Effector memory CD8-positive, alpha-beta T cell (primary cell): ENCODE results near the gene PGBD1.
A peak's percentile ranks its signal among the peaks of the same experiment; 100 is the strongest.

Source experiments
- ATAC-seq: fragments of 150-1000 bp; cut with Tn5 transposase; replicated peaks from 2 replicates; pipeline ENCODE4 v1.10.0; 2021; ENCODE audit warnings: mild to moderate bottlenecking, moderate library complexity
- DNase-seq, 3 experiments: peaks; one replicate each; pipeline ENCODE4 v3.0.0; 2021
- H3K27ac Mint-ChIP-seq, 2 donors: one replicate each; pipeline ENCODE4 v1.8.0; 2022; ENCODE audit warnings: mild to moderate bottlenecking in 2 of 2, mixed read lengths in 2 of 2, moderate library complexity in 2 of 2
- H3K27me3 Mint-ChIP-seq, 2 donors: one replicate each; pipeline ENCODE4 v1.8.0; 2022; ENCODE audit warnings: mixed read lengths in 2 of 2
- H3K36me3 Mint-ChIP-seq: one replicate; pipeline ENCODE4 v1.8.0; 2022; ENCODE audit warnings: mild to moderate bottlenecking, moderate library complexity, mixed read lengths; ENCODE audit not compliant: insufficient read depth
- H3K4me1 Mint-ChIP-seq, 2 donors: one replicate each; pipeline ENCODE4 v1.8.0; 2022; ENCODE audit warnings: low read depth in 2 of 2, mixed read lengths in 2 of 2
- H3K4me3 Mint-ChIP-seq, 2 donors: one replicate each; pipeline ENCODE4 v1.8.0; 2022; ENCODE audit warnings: mild to moderate bottlenecking in 2 of 2, mixed read lengths in 2 of 2, moderate library complexity in 2 of 2
- H3K9me3 Mint-ChIP-seq, 2 donors: one replicate each; pipeline ENCODE4 v1.8.0; 2022; ENCODE audit warnings: mixed read lengths in 2 of 2

The PGBD1 gene

DNA sequence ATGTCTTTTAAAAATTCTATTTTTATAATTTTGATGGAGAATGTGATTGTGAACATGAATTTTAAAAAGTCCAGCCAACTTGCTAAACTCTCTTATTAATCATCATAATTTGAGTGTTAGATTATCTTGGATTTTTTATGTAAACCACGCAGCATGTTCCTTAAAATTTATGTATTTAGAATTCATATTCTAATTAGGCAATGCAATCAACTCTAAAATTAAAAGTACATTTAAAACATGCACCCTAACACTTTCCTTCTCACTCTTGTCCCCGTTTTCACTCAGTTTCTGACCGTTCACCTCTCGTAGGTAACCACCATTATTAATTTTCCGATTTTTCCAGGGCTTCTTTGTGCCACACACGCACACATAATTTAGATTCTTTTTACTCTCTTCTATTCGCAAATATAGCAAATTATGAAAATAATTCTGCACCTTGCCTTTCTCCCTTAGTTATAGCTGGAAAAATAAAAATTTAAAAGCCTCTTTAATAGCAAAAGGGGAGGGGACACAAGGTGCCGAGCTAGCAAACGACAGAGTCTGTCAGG, 68.0 kb downstream of the PGBD1 start:
- H3K27ac Mint-ChIP-seq: peak overlapping the region; percentile 95 to 96
- no peak for ATAC-seq
- H3K27me3 Mint-ChIP-seq: peaks cover 9 to 32% of the 10 kb centered on the region in 2 donors
- H3K4me1 Mint-ChIP-seq: peaks cover 22 to 24% of the 10 kb centered on the region in 2 donors
- H3K9me3 Mint-ChIP-seq: no peaks in the 10 kb centered on the region
- H3K36me3 Mint-ChIP-seq: peaks cover 8% of the 10 kb centered on the region
- peak overlapping the region; percentile 95 to 99 for H3K4me3 Mint-ChIP-seq
- no peak for DNase-seq

GRCh38 chr6:28349892-28350737, 68.7 kb downstream of the PGBD1 start, which contains the start of gene ZKSCAN3:
TSS of gene ZKSCAN3 (plus strand) at chr6:28349947. CDS start at chr6:28359587, 9,640 bp downstream.
- Mint-ChIP-seq H3K9me3 (no peaks in the 10 kb centered on the region), H3K36me3 (peaks cover 8% of the 10 kb centered on the region)

DNA sequence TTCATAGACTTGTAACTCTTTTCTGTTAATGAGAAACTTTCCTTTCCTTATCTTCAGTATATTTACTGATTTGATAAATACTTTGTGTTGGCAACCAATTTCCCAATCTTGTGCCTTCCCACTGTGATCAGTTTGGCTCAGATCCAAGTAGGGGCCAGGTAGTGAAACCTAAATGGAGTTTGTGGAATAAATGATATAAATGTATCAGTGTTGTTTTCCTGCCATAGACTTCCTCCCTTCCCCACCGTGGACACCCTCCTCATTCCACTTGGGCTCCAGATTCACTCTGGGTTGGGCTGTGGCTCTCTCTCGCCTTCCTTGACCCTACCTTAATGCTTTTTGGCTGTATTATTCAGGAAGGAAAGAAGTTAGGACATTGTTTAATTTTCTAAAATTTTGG, 69.7 kb downstream of the PGBD1 start:
- Mint-ChIP-seq H3K36me3 (peaks cover 8% of the 10 kb centered on the region), H3K9me3 (no peaks in the 10 kb centered on the region), H3K27ac (peak overlapping the region; percentile 18 to 88), H3K4me3 (peak overlapping the region; percentile 2 to 99), H3K27me3 (peaks cover 5 to 15% of the 10 kb centered on the region in 2 donors), H3K4me1 (peaks cover 30 to 34% of the 10 kb centered on the region in 2 donors)
- DNase-seq (no peak), ATAC-seq (no peak)

More at GRCh38 chr6:28349892-28350737, 68.7 kb downstream of the PGBD1 start, which contains the start of gene ZKSCAN3:
- Mint-ChIP-seq H3K27me3 (peaks cover 5 to 25% of the 10 kb centered on the region in 2 donors), H3K27ac (peak within 1 kb of the TSS; percentile 95 to 96), H3K4me1 (peaks cover 22 to 24% of the 10 kb centered on the region in 2 donors), H3K4me3 (peak within 1 kb of the TSS; percentile 95 to 99)
- DNase-seq (peak; percentile 67 to 71 (median 67)), ATAC-seq (peak; percentile 99)

DNA sequence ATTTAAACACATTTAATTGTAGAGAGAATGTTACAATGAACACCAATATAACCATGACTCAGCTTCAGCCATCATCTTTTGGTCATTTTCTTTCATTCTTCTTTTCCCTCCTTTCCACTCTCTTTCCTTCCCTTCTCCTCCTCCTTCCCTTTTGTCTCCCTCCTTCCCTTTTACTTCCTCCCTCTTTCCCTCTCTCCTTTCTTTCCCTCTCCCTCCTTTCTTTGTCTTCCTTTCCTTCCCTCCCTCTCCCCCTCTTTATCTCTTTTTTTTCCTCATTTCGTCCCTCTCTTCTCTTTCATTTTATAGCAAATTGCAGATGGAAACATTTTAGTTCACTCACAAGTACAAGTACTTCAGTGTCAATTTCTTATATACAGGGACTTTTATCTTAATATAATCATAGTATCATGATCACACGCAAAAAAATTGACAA, 70.1 kb downstream of the PGBD1 start:
- Mint-ChIP-seq H3K4me3 (peak overlapping the region; percentile 2 to 99), H3K27me3 (peaks cover 5 to 11% of the 10 kb centered on the region in 2 donors), H3K9me3 (no peaks in the 10 kb centered on the region), H3K36me3 (peaks cover 12% of the 10 kb centered on the region), H3K4me1 (peaks cover 33 to 38% of the 10 kb centered on the region in 2 donors), H3K27ac (peak overlapping the region; percentile 18 to 88)
- no peak for DNase-seq
- no peak for ATAC-seq
